ENCODE results near the gene EIF2AK3.
"Not testable (repeated sequence)": the region's sequence is repeated elsewhere in the genome, so short reads cannot be mapped to it uniquely, and the experiment has no call there.

The EIF2AK3 gene

DNA sequence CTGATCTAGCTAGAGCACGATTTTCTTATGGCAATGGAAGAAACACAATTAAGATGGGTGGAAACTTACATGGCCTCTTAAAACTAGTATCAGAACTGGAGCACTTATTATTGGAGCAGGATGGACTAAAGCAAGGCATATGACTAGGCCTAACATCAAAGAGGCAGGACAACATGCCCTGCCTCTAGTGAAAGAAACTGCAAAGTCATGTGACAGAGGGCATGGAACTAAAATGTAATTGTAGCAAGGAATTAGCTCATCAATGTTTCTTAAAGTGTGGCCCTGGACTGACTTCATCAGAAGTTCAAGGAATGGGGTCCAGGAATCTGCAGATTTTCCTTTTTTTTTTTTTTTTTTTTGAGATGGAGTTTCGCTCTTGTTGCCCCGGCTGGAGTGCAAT is 5.3 kb upstream of the EIF2AK3 start:
- FAIRE-seq = no peak

DNA sequence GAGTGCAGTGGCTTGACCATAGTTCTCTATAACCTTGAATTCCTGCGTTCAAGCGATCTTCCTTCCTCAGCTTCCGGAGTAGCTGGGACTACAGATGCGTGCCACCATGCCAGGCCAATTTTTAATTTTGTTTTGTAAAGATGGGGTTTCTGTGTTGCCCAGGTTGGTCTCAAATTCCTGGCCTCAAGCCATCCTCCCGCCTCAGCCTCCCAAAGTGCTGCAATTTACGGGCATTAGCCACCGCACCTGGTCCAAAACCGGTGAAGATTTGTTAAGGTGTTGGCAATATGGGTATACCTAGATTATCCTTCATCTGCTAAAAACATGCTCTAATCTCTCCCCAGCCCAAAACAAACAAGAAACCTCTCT is 1.3 kb upstream of the EIF2AK3 start:
- no peak for FAIRE-seq

DNA sequence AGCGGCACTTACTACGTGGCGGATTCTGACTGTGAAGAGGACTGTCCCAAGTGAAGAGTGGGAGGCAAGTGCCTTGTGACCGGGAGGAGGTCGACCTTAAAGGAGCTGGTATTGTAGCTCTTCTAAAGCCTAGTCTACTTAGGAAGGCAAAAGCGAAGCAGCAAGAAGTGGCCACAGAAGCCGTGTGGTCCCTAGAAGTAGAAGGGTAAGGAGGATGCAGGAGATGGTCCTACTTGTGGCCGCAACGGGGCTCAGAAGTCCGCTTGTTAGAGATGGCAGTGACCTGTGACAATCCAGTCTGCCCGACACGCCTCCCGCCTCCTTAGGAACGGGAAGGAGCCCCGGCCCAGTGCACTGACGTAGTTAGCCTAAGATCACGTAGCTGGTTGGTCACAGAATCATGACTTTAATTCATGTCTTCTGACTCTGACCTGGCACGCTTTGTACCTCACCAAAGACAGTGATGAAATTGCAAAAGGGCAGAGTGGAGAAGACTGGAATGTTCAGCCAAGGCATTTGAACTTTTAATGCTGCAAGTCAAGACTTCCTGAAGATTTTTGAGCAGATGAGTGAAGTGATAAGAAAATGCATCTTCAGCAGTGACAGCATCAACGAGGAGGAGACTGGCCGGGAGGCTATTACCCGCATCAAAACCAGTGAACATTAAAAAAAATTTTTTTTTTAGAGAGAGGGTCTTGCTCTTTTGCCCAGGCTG is 749 bp upstream of the EIF2AK3 start:
- peak; percentile 51 for FAIRE-seq

DNA sequence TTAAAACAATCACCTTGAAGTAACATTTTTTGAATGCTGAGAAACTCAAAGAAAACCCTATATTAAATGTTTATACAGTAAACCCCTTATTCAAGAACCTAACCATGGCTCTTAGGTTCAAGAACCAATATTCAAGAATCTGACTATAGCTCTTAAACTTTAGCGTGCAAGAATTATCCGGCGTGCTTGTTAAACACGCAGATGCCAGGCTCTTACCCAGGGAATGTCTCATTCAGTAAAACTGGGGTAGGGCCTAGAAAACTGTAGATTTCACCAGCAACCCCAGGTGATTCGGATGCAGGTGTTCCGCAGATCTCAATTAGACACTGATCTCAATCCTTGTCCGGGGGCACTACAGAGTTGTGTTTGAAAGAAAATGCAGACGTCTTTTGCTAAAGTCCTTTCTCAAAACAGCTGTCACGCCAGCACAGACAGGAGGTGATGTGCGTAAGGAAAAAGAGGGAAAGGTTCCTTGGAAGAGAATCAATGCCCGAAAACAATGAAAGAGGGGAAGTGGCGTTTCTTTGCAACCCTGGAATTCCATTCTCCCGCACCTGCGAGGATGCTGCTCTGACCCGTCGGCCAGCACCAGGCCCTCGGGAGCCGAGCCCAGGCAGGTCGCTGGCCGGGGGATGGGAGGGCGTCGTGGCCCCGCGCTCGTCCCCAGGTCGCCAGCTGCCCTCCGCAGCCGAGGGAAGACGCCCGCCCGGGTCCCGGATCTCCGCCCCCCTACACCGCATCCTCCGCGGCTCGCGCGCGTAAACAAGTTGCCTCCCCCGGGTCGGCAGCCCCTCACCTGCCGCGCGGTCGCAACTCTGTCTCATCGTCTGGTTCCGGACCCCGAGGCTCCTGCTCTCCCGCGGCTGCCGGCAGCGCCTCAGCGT is 851 bp downstream of the EIF2AK3 start:
- no peak for FAIRE-seq

DNA sequence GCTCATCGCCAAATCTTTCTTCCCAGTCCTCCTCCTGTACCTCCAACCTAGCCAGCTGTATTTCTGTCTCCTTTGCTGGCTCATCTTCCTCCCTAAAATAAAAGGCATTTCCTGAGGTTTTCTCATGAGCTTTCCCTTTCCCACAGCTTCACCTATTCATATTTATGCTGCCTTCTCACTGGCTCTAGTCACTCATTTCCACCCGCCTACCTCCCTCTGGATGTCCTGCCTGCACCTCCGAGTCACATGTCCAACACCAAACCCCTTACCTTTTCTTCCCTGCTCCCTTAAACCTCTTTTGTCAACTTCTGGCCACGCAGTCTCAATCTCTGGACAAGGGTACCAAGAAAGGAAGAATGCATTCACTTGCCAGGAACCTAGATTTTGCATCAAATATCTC is 2.8 kb downstream of the EIF2AK3 start:
- FAIRE-seq = no peak

DNA sequence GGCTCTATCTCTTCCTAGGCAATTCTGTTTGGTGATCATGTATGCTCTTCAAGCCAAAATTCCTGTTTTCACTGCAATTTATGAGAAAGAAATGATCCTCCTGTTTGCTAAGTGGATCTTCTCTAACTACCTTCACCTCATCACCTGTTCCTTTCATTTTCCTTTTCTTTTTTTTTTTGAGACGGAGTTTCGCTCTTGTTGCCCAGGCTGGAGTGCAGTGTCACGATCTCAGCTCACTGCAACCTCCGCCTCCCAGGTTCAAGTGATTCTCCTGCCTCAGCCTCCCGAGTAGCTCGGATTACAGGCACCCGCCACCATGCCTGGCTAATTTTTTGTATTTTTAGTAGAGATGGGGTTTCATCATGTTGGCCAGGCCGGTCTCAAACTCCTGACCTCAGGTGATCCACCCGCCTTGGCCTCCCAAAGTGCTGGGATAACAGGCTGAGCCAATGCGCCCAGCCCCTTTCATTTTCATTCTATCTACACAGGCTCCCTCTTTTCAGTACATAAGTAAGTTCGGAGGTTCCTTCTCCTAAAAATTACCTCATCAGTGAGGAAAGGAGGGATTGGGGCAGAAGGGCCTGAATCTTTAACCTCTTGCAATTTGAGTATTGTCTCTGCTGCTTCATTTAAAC is 3.3 kb downstream of the EIF2AK3 start:
- FAIRE-seq = not testable (repeated sequence)

DNA sequence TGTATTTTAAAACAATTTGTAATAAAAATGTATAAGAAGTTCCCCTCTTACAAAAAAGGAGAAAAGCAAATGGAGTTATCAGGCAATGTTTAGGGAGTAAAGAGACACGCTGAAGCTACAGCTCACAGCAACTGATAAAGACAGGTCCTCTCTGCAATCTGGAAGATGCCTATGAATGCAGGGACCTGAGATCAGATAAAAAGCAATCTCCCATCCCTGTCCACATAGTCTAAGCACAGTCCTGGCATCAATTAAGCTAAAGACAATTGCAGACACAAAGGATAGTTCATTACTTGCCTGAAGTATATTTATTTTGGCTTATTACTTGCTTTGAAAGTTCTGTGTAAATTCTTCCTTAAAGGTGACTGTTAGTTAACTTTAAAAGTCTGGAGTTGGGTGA is 5.0 kb downstream of the EIF2AK3 start:
- no peak for FAIRE-seq

DNA sequence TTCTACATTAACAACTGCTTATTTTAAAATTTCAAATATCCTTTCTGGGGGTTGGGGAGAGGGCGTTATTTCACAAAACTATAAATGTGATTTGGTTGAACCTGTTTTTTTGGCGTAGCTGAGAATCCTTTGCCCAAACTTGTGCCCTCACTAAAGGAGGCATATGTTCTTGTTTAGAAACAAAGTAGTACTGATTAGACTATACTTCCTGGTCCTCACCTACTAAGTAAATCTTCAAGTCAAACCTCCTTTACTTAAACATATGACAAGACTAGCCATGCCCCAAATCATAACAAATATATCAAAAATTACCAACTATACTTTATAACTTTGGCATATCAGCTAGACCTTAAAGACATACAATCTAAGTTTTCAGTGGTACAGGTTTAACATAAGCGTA is 5.8 kb downstream of the EIF2AK3 start:
- no peak for FAIRE-seq

DNA sequence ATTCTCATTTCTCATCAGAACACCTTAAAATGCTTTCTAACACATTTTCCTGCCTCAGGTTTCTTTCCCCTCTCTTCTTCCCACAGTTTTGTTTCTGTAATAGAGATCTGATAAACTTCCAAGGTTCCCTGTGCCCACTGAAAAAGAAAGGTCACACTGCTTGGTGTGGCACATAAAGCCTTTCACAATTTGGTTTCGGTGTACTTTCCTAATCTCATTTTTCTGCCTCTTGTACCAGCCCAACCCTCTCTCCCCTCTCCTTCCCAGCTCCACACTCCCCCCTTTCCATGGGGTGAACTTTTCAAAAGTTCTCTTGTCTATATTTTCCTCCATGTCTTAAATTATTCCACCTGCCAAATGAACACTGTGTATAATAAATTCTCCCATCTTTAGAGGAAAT is 7.2 kb downstream of the EIF2AK3 start:
- no peak for FAIRE-seq

DNA sequence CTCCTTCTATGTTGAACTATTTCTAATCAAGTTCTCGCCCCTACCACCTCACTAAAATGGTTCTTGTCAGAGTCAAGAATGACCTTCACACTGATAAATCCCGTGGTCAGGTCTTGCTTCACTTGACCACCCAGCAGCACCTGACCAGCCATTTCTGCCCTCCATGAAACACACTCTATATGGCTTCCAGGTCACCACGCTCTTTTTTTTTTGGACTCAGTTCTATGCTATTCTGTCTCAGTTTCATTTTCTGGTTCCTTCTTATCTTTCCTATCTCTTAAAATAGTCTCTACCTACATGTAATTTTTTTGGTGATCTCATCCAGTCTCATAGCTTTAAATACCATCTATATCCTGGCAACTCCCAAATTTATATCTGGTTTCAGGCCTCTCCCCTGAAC is 11.4 kb downstream of the EIF2AK3 start:
- no peak for FAIRE-seq

DNA sequence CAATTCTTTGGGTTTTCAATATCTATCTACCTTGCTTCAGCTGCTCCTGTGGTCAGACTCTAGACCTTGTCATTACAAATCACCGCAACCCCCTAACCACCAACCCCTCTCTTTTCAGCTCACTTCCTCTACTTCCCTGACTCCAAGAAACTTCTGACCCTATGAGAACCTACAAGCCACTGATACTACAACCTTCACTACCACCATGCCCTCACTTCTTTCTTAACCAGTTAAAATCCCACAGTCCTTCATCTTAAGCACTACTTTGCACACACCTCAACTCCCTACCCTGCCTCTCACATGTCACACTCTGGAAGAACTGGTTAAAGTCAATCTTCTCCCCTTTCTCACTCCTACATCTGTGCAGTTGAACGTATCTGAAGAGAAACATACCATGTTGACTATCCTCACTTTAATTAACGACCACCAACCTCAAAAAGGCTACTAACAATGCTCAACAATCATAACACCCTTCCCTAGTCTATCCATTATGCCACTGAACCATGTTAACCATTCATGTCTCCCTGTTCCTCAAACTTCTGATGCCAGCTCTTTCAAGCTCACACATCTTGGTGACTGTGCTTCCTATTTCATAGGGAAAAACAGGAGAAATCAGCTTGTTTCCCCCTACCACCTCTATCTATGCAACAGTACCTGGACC is 12.6 kb downstream of the EIF2AK3 start:
- FAIRE-seq = no peak

DNA sequence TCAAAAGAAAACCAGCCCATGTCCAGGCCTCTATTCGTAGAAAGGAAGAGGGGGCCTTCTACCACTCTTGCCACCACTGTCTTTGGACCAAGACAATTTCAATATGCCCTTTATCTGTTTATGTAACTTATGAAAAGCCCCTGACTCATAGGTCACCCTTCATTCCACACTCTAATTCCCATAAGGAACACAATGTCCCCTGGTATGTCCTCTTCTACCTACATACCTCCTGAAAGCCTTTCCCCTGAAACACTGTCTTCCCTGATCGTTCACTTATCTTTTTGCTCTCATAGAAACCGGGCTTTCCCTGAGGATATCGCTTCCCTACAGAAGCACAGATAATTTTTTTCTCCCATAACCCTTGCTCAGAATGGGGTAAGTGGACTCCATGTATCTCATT is 13.3 kb downstream of the EIF2AK3 start:
- no peak for FAIRE-seq

DNA sequence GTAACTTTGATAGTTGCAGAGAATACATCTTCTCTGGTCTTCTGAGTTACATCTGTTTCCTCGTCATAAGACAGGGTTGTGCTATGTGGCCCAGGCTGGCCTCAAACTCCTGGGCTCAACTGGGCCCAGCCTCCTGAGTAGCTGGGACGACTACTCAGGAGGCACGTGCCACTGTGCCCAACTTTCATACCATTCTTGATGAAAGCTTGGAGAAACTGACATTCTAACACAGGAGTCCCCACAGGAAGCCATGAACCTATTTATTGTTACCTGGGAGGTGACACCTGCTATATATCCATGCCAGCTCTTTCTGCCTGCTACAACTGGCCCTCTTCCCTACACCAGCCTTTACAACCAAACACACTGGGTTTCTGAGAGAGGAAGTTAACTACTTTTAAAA is 19.1 kb downstream of the EIF2AK3 start:
- no peak for FAIRE-seq

DNA sequence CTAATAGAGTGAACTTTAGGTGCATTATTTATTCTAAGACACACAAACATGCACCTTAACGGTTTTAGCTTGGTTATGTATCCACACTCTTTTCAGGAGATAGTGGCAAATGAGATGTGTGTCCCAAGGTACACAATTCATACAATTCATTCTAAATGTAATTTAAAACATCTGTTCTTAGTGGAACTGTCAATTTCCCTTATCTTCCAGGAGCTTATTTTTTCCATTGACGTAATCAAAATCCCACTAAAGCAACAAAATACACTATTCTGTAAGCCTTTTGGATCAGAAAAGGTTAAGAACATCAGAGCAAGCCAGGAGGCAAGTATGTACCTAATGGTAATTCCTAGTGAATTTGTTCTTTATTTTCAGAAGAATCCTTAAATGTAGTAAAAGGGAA is 19.8 kb downstream of the EIF2AK3 start:
- no peak for FAIRE-seq

DNA sequence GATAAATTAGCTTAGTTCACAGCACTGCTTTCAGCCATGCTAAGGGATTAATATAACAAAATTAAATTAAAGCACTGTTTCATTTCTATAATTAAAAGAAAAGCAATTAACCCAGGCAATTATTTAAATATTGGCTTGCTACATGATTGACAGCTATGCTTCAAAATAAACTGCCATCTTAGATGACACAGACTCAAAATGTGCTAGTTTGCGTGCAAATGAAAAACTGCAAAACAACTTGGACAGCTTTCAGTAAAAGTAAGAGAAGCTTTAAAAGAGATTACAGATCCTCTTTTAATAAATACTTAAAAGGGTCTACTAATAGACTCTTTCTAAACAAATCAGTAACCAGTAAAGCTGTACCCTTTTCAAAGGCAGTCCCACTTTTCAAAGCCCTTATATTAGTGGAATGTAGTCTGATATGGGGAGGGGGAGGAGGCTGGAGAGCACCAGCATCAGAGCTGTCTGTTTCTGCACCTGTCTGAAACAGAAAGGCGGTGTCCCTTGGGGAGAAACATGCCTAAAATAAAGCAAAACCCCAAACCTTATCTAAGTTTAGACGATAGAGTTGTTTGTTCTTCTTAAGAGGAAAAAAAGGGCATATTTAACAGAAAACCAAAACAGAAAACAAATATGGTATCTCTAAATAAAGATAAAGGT is 20.8 kb downstream of the EIF2AK3 start:
- no peak for FAIRE-seq

DNA sequence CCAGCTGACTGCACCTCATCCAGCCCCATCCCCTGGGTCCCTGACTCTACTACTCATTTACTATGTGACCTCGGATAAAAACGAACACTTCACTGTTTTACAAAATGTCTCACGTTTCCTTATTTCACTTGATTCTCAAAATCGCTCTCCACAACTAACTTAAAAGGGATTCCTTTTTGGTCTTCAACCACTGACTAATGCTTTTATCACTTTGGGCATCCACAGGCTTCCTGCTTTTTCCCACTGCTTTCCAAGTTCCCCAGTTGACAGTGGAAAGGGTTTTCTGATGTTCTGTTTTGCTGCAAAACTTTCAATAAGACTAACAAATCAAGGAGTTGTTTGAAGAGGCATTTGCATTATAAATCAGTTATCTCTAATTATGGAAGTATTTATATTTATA is 24.1 kb downstream of the EIF2AK3 start:
- no peak for FAIRE-seq

DNA sequence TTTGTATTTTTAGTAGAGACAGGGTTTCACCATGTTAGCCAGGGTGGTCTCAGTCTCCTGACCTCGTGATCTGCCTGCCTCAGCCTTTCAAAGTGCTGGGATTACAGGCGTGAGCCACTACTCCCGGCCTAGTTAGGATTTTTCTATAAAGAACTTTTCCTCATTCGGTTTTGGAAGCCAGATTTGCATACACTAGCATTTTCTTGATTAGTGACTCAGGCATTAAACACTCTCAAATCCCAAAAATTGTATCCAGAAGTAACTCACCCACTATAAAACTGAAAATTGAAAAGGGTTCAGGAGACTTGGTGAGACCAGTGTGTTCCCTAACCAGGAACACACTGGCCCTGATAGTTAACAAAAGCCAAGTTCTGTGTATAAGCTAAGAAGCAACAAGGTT is 25.2 kb downstream of the EIF2AK3 start:
- no peak for FAIRE-seq

DNA sequence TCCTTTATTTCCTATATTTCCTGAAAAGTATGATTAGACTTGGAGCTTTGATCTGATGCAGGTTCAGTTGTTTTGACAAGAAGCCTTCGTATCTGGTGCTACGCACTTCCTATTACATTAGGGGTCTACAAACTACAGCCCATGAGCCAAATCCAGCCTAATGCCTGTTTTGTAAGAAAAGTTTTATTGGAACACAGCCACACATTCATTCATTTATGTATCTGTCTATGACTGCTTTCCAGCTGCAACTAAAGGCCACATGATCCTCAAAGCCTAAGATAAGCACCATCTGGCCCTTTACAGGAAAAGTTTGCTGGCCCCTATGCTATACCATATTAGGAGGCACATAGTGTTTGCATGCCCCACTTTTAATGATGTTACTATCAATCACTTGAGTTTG is 26.0 kb downstream of the EIF2AK3 start:
- no peak for FAIRE-seq

DNA sequence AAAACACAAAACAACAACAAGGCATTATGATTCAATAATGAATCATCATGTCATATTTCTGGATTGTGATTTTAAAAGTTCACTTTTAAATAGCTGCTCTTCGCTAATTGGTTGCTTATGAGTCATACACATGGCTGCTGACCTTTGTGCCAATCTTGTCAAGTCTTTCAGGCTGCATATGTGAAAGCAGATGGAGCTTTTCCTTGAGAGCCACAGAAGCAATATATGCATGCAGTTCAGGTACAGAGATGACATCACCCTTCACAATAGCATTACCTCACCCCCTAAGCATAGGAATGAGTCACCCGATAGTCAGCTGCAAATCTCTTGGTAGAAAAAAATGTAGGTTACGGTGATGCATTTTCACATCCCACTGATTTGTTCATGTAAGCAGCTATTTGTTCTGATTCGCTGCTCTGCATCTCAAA is 27.2 kb downstream of the EIF2AK3 start:
- no peak for FAIRE-seq

DNA sequence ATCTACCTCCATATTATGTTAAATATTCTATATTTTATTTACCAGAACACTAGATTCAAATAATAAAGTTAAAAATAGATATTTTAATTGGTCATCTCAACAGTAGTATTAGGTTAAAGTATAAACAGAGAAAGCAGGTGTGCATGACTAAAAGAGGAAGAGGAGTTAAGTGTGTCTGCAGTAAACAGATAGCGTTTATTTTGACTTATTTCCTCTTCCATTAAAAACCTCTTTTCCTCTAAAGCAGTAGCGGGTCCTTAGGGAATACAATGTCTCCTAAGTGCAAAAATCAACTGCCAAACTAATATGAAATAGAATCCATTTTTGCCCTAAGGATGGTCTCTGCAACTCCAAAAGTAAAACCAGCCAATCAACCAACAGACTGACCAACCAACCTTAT is 27.7 kb downstream of the EIF2AK3 start:
- FAIRE-seq = no peak

DNA sequence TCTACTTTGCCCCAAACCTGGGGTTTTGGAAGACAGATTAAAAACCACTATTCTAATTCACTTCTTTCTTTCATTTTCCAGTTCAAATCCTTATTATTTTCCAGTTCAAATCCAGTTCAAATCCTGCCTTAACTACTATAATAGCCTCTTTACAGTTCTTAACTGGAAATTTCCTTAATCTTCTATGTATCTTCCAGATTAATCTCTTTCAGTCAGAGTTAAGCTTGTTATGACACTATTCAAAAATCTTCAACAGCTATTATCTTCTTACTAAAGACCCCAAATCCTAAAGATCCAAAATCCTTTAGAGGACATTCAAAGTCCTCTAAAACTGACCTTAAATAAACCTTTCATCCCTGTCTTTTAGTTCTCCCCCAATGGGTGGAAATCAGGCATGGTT is 30.1 kb downstream of the EIF2AK3 start:
- no peak for FAIRE-seq

DNA sequence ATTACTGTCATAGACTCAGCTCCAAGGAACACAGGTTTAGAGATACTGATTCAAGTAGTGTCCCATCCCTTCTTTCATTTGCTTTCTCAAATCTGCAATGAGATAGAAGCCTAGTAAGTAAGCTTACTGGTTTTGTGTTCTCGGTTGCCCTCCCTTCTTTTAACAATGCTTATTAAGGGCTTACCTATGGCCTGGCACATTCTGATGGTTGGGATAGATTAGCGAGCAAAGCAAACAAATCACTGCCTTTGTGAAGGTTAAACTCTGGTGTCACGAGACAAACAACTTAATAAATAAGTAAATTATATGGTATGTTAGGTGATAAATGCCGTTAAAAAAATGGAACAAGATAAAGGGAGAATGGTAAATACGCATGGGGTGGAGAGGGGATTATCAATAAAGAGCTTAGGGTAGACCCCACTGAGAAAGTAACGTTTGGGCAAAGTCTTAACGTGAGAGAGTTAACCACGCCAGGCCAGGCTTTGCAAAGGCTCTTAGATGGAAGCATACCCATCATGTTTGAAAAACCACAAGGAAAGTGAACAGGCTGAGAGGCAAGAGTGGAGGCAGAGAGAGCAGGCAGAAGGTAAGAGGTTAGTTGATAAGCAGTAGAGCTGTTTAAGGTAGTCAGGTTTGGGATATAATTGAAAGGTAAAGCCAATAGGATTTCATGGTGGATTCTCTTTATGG is 31.0 kb downstream of the EIF2AK3 start:
- FAIRE-seq = no peak

All from A204.1 (cell line).